GM12878 (cell line): ENCODE results near the gene SFI1. TPM values are rescaled to one million over a fixed set of nuclear protein-coding genes. Genes with fewer than 3 reads are reported as not detected.

ENCODE experiments used
- BRCA1 ChIP-seq: IDR thresholded peaks from 2 replicates; pipeline ENCODE4 v1.6.1; 2011; ENCODE audit warnings: low read depth, low read length, improper control_type of control experiment
- CUX1 ChIP-seq: IDR thresholded peaks from 2 replicates; pipeline ENCODE4 v1.6.1; 2012; ENCODE audit warnings: improper control_type of control experiment, low read depth, low read length; ENCODE audit not compliant: insufficient replicate concordance
- EGR1 ChIP-seq, 2 experiments: IDR thresholded peaks; 1 replicate in 1 of 2; 2 replicates in 1 of 2; pipeline ENCODE4 v1.6.1; 2011 to 2012; ENCODE audit warnings: low read depth in 2 of 2, low read length in 2 of 2, borderline replicate concordance in 1 of 2, mild to moderate bottlenecking in 1 of 2, moderate library complexity in 1 of 2
- ELK1 ChIP-seq: IDR thresholded peaks from 2 replicates; pipeline ENCODE4 v1.6.1; 2012; ENCODE audit warnings: low read depth, low read length, improper control_type of control experiment
- FOXM1 ChIP-seq: IDR thresholded peaks from 2 replicates; pipeline ENCODE4 v1.6.1; 2012; ENCODE audit warnings: low read depth, mild to moderate bottlenecking, inconsistent platforms, low read length, moderate library complexity
- IRF4 ChIP-seq: IDR thresholded peaks from 2 replicates; pipeline ENCODE4 v1.6.1; 2011; ENCODE audit warnings: low read depth, low read length
- KDM1A ChIP-seq: fragments of 200-600 bp; sonication (generic); IDR thresholded peaks from 2 replicates; pipeline ENCODE4 v1.6.1; 2016; ENCODE audit warnings: borderline replicate concordance
- KLF5 ChIP-seq: fragments of 450-650 bp; IDR thresholded peaks from 2 replicates; pipeline ENCODE4 v1.6.1; 2014; ENCODE audit warnings: mild to moderate bottlenecking; ENCODE audit not compliant: partially characterized antibody
- NFXL1 ChIP-seq: fragments of 450-650 bp; IDR thresholded peaks from 2 replicates; pipeline ENCODE4 v1.6.1; 2017; ENCODE audit warnings: antibody characterized with exemption, mild to moderate bottlenecking, borderline replicate concordance
- PAX5 ChIP-seq: IDR thresholded peaks from 2 replicates; pipeline ENCODE4 v1.6.1; 2011; ENCODE audit warnings: low read depth, low read length, borderline replicate concordance
- POU2F2 ChIP-seq: IDR thresholded peaks from 3 replicates; pipeline ENCODE4 v1.6.1; 2011; ENCODE audit warnings: low read depth, mild to moderate bottlenecking, low read length, borderline replicate concordance
- PRDM15 ChIP-seq: fragments of 450-650 bp; formaldehyde crosslinking; IDR thresholded peaks from 2 replicates; pipeline ENCODE4 v1.4.0; 2020; ENCODE audit warnings: mild to moderate bottlenecking, moderate library complexity
- REST ChIP-seq: IDR thresholded peaks from 2 replicates; pipeline ENCODE4 v1.6.1; 2012; ENCODE audit warnings: mild to moderate bottlenecking, low read depth, low read length
- SIN3A ChIP-seq: IDR thresholded peaks from 2 replicates; pipeline ENCODE4 v1.6.1; 2012; ENCODE audit warnings: low read depth, low read length, improper control_type of control experiment
- STAT1 ChIP-seq: fragments of 450-650 bp; conservative IDR thresholded peaks from 2 replicates; pipeline ENCODE4 v1.6.1; 2014; ENCODE audit warnings: antibody characterized with exemption, mild to moderate bottlenecking
- polyA plus RNA-seq, 11 experiments: library from polyadenylated mRNA; depleted of rRNA in 4 of 11; unstranded in 6 of 11; stranded (reverse) in 5 of 11; fragments of >200 nt; fragmentation: Nextera tagmentation in 4 of 11; fragmentation: Illumina TruSeq in 1 of 11; extraction: Ambion mirVana in 4 of 11; extraction: Trizol in 1 of 11; gene quantifications; 1 replicate in 1 of 11; 2 replicates in 10 of 11; pipeline versions ENCODE4 v1.2.1 to v1.2.3, GENCODE V29; 2011 to 2016; ENCODE audit warnings: inconsistent platforms in 2 of 11, missing spikeins in 2 of 11, low read depth in 1 of 11
- total RNA-seq, 4 experiments: library from RNA; depleted of rRNA in 3 of 4; stranded (reverse); fragments of >200 nt in 3 of 4; fragmentation: Illumina TruSeq in 1 of 4; extraction: Trizol in 1 of 4; gene quantifications; 2 replicates each; pipeline versions ENCODE4 v1.2.1 to v1.2.3, GENCODE V29; 2013 to 2021

The SFI1 gene
- total and polyA plus RNA-seq, 10 of the 15 experiments (the other 5 are each of a cell fraction or from before 2014, with no cell fraction given): 6.3 to 70.1 (median 30.4) TPM

GRCh38 chr22:31610611-31611010, 114.3 kb downstream of the SFI1 start (continued):
- TF ChIP-seq EGR1 (IDR thresholded peaks at IDR 0.05; ENCODE audit: borderline replicate concordance in 1 of 2, low read depth in 2 of 2, low read length in 2 of 2) (no peak), BRCA1 (no peak), PRDM15 (CRISPR knock-in tag) (no peak), POU2F2 (no peak), KLF5 (no peak), KDM1A (no peak), IRF4 (no peak), SIN3A (no peak), FOXM1 (no peak), ELK1 (no peak), PAX5 (no peak), REST (no peak), STAT1 (no peak), CUX1 (no peak), NFXL1 (no peak)
